ENCODE measurements around the gene PLK1. TPM values are rescaled to one million over a fixed set of nuclear protein-coding genes. Genes with fewer than 3 reads are reported as not detected.
"Not testable (repeated sequence)": the region's sequence is repeated elsewhere in the genome, so short reads cannot be mapped to it uniquely, and the experiment has no call there.

PLK1 gene
- total RNA-seq (2014; rRNA removed; shearing (Covaris generic)) (59.6 and 69.5 TPM in 2 replicates), total RNA-seq (2022) (156 and 164 TPM in 2 replicates), Bru-seq, nascent RNA (percentile 84 among the genes with signal in this experiment), BruChase-seq, experiment 1, labeled RNA remaining after a 6-hour chase (percentile 88 among the genes with signal in this experiment), BruChase-seq, experiment 2, labeled RNA remaining after a 2-hour chase (percentile 91 among the genes with signal in this experiment)
- long read RNA-seq, full-length matches to known transcripts = 552 of 639 reads
- long read RNA-seq, partial matches to known transcripts = 26 of 639 reads
- long read RNA-seq, other reads (novel, unspliced or antisense) = 61 of 639 reads

DNA sequence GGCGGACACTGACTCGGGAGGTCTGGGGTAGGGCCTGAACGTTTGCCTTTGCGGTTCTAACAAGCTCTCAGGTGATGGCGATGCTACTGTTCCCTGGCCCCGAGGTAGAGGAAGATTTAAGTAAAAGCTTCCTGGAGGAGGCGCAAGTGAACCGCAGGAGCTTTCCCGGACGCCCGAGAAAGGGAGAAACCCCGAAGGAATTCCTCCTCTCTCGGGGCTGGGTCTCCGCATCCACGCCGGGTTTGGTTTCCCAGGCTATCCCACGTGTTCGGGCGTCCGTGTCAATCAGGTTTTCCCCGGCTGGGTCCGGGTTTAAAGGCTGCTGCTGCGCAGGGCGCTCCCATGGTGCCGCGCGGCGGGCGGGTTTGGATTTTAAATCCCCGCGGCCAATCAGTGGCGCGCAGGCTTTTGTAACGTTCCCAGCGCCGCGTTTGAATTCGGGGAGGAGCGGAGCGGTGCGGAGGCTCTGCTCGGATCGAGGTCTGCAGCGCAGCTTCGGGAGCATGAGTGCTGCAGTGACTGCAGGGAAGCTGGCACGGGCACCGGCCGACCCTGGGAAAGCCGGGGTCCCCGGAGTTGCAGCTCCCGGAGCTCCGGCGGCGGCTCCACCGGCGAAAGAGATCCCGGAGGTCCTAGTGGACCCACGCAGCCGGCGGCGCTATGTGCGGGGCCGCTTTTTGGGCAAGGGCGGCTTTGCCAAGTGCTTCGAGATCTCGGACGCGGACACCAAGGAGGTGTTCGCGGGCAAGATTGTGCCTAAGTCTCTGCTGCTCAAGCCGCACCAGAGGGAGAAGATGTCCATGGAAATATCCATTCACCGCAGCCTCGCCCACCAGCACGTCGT lies at the start of gene PLK1:
TSS of gene PLK1 (plus strand) at position 460 of the 844 bp plus-strand sequence. CDS start at position 504, 44 bp downstream.
- CTCF ChIA-PET (ENCODE audit: unreplicated experiment) = interaction anchor here (0.6 kb wide), 2 partner anchors 10 to 15 kb away, joined by 3 read pairs; no protein-coding TSS in a partner anchor
- Histone ChIP-seq H2AFZ (ENCODE audit: low read length) (peak within 1 kb of the TSS; percentile 71), H3K4me2 (ENCODE audit: low read length) (peak within 1 kb of the TSS; percentile 89), H3K4me3 (ENCODE audit: low read depth, low read length, poor library complexity, severe bottlenecking) (peak within 1 kb of the TSS; percentile 98), H3K9me2 (ENCODE audit: insufficient read depth, low read length) (no peaks in the 10 kb centered on the region), H3K27ac (ENCODE audit: low read depth, low read length, poor library complexity, severe bottlenecking) (peak within 1 kb of the TSS; percentile 69), H4K20me1 (ENCODE audit: insufficient read depth, low read length) (no peaks in the 10 kb centered on the region), H3K9me3 (ENCODE audit: low read length) (no peaks in the 10 kb centered on the region), H3K36me3 (ENCODE audit: insufficient read depth, low read length) (peaks cover 55% of the 10 kb centered on the region), H3K4me1 (ENCODE audit: insufficient read depth, low read length, poor library complexity, severe bottlenecking) (peaks cover 28% of the 10 kb centered on the region), H3K79me2 (ENCODE audit: insufficient read depth, low read depth, low read length) (peaks cover 41% of the 10 kb centered on the region)
- intact Hi-C loops (cut with micrococcal nuclease; ENCODE audit: unreplicated experiment) = loop anchor here (1.0 to 2.0 kb wide), 2 partner anchors 38 to 121 kb away; partner anchors contain the start of genes DCTN5, EARS2, PALB2 and UBFD1
- POLR2A ChIA-PET = interaction anchor here (1.1 to 1.6 kb wide), 2 partner anchors 12 to 27 kb away, joined by 3 to 8 read pairs; no protein-coding TSS in a partner anchor
- TF ChIP-seq, protein P1, sequence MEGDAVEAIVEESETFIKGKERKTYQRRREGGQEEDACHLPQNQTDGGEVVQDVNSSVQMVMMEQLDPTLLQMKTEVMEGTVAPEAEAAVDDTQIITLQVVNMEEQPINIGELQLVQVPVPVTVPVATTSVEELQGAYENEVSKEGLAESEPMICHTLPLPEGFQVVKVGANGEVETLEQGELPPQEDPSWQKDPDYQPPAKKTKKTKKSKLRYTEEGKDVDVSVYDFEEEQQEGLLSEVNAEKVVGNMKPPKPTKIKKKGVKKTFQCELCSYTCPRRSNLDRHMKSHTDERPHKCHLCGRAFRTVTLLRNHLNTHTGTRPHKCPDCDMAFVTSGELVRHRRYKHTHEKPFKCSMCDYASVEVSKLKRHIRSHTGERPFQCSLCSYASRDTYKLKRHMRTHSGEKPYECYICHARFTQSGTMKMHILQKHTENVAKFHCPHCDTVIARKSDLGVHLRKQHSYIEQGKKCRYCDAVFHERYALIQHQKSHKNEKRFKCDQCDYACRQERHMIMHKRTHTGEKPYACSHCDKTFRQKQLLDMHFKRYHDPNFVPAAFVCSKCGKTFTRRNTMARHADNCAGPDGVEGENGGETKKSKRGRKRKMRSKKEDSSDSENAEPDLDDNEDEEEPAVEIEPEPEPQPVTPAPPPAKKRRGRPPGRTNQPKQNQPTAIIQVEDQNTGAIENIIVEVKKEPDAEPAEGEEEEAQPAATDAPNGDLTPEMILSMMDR (conservative IDR thresholded peaks at IDR 0.05; ENCODE audit: low read length) = peak; percentile 62
- TF ChIP-seq EZH2phosphoT487 (IDR thresholded peaks at IDR 0.05; ENCODE audit: borderline replicate concordance, low read depth, low read length) = no peak
- peak; percentile 88 for DNase-seq (ENCODE audit: low spot score)
- BruUV-seq (replicated peaks) = no TSS peak

DNA sequence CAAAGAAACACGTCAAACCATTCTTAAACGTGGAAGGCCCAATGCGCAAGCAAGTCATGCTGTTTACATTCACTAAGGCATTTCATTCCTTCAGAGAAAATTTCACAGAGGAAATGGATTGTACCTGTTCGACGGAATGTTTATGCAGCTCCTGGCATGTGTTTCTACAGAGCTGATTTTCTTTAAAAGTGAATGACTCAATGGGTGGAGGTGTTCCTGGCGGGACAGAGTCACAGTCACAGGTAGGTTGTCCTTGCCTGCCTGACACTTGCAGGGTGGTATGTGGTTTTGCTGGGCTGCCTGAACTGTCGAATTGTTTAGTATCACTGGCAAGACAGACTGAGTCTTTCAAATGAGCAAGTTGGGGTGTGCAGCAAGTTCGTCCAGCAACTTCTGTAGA lies 49.2 kb upstream of the PLK1 start:
- Histone ChIP-seq H2AFZ (ENCODE audit: low read length) (no peak overlapping the region), H3K27ac (ENCODE audit: low read depth, low read length, poor library complexity, severe bottlenecking) (no peak overlapping the region), H3K36me3 (ENCODE audit: insufficient read depth, low read length) (peaks cover 87% of the 10 kb centered on the region), H3K9me3 (ENCODE audit: low read length) (no peaks in the 10 kb centered on the region), H3K4me3 (ENCODE audit: low read depth, low read length, poor library complexity, severe bottlenecking) (no peak overlapping the region), H3K9me2 (ENCODE audit: insufficient read depth, low read length) (no peaks in the 10 kb centered on the region), H3K4me1 (ENCODE audit: insufficient read depth, low read length, poor library complexity, severe bottlenecking) (no peaks in the 10 kb centered on the region), H4K20me1 (ENCODE audit: insufficient read depth, low read length) (no peaks in the 10 kb centered on the region), H3K79me2 (ENCODE audit: insufficient read depth, low read depth, low read length) (peaks cover 12% of the 10 kb centered on the region; the same call in 1 of the 2 replicates), H3K4me2 (ENCODE audit: low read length) (no peak overlapping the region)
- TF ChIP-seq, protein P1 (conservative IDR thresholded peaks at IDR 0.05; ENCODE audit: low read length) = no peak
- no peak for TF ChIP-seq EZH2phosphoT487 (IDR thresholded peaks at IDR 0.05; ENCODE audit: borderline replicate concordance, low read depth, low read length)
- POLR2A ChIA-PET = no interaction called here
- no peak for DNase-seq (ENCODE audit: low spot score)
- CTCF ChIA-PET (ENCODE audit: unreplicated experiment) = no interaction called here
- intact Hi-C loops (cut with micrococcal nuclease; ENCODE audit: unreplicated experiment) = no loop called here
- no TSS peak for BruUV-seq (replicated peaks)

DNA sequence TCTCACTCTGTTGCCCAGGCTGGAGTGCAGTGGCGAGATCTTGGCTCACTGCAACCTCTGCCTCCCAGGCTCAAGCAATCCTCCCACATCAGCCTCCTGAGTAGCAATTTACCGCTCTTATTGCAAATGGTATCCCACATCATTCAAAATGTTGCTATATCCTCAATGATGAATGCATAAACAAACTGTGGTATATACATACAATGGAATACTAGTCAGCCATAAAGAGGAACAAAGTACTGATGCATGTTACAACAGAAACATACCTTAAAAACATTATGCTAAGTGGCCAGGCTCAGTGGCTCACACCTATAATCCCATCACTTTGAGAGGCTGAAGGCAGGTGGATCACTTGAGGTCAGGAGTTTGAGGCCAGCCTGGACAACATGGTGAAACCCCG lies 46.8 kb upstream of the PLK1 start:
- H3K4me3 ChIP-seq (ENCODE audit: low read depth, low read length, poor library complexity, severe bottlenecking); POLR2A ChIA-PET; H3K9me2 ChIP-seq (ENCODE audit: insufficient read depth, low read length); H3K9me3 ChIP-seq (ENCODE audit: low read length); H2AFZ ChIP-seq (ENCODE audit: low read length); intact Hi-C loops (cut with micrococcal nuclease; ENCODE audit: unreplicated experiment); DNase-seq (ENCODE audit: low spot score); H3K4me1 ChIP-seq (ENCODE audit: insufficient read depth, low read length, poor library complexity, severe bottlenecking); CTCF ChIA-PET (ENCODE audit: unreplicated experiment); H4K20me1 ChIP-seq (ENCODE audit: insufficient read depth, low read length); H3K4me2 ChIP-seq (ENCODE audit: low read length); BruUV-seq (replicated peaks); H3K27ac ChIP-seq (ENCODE audit: low read depth, low read length, poor library complexity, severe bottlenecking): not testable (repeated sequence)
- Histone ChIP-seq H3K79me2 (ENCODE audit: insufficient read depth, low read depth, low read length) (peaks cover 12% of the 10 kb centered on the region; the same call in 1 of the 2 replicates), H3K36me3 (ENCODE audit: insufficient read depth, low read length) (peaks cover 85% of the 10 kb centered on the region)

Data from OCI-LY7 (cell line).